ENCODE data around the gene IER5L. TPM values are rescaled to one million over a fixed set of nuclear protein-coding genes. Genes with fewer than 3 reads are reported as not detected.

Gene IER5L
- total and polyA plus RNA-seq, 9 of the 15 experiments (the other 6 are each of a cell fraction or from before 2014, with no cell fraction given): 0.14 to 11.9 (median 0.52) TPM

DNA sequence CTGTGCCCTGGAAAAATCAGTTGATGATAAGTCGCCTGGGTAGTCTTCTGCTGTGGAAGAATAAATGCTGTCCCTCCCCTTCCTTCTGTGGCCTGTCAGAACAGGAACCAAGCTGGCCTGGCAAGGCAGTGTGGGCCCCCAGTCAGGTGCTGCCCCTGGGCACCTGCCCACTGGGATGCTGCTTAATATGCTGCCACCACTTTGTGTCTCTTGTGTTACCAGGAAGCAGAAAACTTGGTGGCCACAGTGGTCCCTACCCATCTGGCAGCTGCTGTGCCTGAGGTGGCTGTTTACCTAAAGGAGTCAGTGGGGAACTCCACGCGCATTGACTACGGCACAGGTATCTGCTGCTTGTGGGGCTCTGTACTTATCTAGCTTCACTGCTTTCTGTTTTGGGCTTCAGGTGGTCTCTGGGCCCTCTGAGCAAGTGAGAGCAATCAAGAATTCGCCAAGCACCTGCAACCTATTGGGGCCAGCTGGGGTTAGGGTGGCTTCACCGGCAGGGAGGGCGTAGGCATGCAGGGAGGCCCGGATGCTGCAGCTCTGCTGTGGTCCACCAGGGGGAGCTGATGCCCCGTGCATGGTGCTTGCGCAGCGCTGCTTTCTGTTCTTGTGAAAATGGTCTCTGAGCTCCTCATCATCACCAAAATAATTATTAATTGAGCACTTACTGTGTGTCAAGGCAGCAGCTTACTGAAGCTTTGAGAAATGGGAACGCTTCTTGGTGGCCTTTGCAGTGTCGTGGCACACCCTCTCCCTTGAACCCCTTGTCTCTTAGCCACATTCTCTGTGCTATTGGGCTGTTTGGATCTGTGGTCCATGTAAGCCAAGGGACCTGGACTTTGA is 46.5 kb downstream of the IER5L start (continued):
- TF ChIP-seq, protein P1, sequence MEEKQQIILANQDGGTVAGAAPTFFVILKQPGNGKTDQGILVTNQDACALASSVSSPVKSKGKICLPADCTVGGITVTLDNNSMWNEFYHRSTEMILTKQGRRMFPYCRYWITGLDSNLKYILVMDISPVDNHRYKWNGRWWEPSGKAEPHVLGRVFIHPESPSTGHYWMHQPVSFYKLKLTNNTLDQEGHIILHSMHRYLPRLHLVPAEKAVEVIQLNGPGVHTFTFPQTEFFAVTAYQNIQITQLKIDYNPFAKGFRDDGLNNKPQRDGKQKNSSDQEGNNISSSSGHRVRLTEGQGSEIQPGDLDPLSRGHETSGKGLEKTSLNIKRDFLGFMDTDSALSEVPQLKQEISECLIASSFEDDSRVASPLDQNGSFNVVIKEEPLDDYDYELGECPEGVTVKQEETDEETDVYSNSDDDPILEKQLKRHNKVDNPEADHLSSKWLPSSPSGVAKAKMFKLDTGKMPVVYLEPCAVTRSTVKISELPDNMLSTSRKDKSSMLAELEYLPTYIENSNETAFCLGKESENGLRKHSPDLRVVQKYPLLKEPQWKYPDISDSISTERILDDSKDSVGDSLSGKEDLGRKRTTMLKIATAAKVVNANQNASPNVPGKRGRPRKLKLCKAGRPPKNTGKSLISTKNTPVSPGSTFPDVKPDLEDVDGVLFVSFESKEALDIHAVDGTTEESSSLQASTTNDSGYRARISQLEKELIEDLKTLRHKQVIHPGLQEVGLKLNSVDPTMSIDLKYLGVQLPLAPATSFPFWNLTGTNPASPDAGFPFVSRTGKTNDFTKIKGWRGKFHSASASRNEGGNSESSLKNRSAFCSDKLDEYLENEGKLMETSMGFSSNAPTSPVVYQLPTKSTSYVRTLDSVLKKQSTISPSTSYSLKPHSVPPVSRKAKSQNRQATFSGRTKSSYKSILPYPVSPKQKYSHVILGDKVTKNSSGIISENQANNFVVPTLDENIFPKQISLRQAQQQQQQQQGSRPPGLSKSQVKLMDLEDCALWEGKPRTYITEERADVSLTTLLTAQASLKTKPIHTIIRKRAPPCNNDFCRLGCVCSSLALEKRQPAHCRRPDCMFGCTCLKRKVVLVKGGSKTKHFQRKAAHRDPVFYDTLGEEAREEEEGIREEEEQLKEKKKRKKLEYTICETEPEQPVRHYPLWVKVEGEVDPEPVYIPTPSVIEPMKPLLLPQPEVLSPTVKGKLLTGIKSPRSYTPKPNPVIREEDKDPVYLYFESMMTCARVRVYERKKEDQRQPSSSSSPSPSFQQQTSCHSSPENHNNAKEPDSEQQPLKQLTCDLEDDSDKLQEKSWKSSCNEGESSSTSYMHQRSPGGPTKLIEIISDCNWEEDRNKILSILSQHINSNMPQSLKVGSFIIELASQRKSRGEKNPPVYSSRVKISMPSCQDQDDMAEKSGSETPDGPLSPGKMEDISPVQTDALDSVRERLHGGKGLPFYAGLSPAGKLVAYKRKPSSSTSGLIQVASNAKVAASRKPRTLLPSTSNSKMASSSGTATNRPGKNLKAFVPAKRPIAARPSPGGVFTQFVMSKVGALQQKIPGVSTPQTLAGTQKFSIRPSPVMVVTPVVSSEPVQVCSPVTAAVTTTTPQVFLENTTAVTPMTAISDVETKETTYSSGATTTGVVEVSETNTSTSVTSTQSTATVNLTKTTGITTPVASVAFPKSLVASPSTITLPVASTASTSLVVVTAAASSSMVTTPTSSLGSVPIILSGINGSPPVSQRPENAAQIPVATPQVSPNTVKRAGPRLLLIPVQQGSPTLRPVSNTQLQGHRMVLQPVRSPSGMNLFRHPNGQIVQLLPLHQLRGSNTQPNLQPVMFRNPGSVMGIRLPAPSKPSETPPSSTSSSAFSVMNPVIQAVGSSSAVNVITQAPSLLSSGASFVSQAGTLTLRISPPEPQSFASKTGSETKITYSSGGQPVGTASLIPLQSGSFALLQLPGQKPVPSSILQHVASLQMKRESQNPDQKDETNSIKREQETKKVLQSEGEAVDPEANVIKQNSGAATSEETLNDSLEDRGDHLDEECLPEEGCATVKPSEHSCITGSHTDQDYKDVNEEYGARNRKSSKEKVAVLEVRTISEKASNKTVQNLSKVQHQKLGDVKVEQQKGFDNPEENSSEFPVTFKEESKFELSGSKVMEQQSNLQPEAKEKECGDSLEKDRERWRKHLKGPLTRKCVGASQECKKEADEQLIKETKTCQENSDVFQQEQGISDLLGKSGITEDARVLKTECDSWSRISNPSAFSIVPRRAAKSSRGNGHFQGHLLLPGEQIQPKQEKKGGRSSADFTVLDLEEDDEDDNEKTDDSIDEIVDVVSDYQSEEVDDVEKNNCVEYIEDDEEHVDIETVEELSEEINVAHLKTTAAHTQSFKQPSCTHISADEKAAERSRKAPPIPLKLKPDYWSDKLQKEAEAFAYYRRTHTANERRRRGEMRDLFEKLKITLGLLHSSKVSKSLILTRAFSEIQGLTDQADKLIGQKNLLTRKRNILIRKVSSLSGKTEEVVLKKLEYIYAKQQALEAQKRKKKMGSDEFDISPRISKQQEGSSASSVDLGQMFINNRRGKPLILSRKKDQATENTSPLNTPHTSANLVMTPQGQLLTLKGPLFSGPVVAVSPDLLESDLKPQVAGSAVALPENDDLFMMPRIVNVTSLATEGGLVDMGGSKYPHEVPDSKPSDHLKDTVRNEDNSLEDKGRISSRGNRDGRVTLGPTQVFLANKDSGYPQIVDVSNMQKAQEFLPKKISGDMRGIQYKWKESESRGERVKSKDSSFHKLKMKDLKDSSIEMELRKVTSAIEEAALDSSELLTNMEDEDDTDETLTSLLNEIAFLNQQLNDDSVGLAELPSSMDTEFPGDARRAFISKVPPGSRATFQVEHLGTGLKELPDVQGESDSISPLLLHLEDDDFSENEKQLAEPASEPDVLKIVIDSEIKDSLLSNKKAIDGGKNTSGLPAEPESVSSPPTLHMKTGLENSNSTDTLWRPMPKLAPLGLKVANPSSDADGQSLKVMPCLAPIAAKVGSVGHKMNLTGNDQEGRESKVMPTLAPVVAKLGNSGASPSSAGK (IDR thresholded peaks at IDR 0.05): no peak
- no peak for TF ChIP-seq ZNF184 (CRISPR knock-in tag; IDR thresholded peaks at IDR 0.05)
- TF ChIP-seq, protein P2, sequence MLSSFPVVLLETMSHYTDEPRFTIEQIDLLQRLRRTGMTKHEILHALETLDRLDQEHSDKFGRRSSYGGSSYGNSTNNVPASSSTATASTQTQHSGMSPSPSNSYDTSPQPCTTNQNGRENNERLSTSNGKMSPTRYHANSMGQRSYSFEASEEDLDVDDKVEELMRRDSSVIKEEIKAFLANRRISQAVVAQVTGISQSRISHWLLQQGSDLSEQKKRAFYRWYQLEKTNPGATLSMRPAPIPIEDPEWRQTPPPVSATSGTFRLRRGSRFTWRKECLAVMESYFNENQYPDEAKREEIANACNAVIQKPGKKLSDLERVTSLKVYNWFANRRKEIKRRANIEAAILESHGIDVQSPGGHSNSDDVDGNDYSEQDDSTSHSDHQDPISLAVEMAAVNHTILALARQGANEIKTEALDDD (IDR thresholded peaks at IDR 0.05): no peak
- no peak for TF ChIP-seq GABPA (tag; conservative IDR thresholded peaks at IDR 0.05; ENCODE audit: low read depth)
- TF ChIP-seq, protein P3, sequence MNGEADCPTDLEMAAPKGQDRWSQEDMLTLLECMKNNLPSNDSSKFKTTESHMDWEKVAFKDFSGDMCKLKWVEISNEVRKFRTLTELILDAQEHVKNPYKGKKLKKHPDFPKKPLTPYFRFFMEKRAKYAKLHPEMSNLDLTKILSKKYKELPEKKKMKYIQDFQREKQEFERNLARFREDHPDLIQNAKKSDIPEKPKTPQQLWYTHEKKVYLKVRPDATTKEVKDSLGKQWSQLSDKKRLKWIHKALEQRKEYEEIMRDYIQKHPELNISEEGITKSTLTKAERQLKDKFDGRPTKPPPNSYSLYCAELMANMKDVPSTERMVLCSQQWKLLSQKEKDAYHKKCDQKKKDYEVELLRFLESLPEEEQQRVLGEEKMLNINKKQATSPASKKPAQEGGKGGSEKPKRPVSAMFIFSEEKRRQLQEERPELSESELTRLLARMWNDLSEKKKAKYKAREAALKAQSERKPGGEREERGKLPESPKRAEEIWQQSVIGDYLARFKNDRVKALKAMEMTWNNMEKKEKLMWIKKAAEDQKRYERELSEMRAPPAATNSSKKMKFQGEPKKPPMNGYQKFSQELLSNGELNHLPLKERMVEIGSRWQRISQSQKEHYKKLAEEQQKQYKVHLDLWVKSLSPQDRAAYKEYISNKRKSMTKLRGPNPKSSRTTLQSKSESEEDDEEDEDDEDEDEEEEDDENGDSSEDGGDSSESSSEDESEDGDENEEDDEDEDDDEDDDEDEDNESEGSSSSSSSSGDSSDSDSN (IDR thresholded peaks at IDR 0.05; ENCODE audit: borderline replicate concordance in 1 of 2, low read depth in 2 of 2, low read length in 2 of 2): no peak
- TF ChIP-seq CHD4 (IDR thresholded peaks at IDR 0.05; ENCODE audit: insufficient read depth, insufficient replicate concordance, low read depth, low read length, poor library complexity, severe bottlenecking): no peak
- no peak for TF ChIP-seq U2AF2 (optimal IDR thresholded peaks at IDR 0.05; ENCODE audit: low read depth, low read length)
- no peak for TF ChIP-seq STAT5A (IDR thresholded peaks at IDR 0.05; ENCODE audit: borderline replicate concordance, low read length)
- TF ChIP-seq ZNF77 (CRISPR knock-in tag; IDR thresholded peaks at IDR 0.05): no peak
- no peak for TF ChIP-seq COPS2 (conservative IDR thresholded peaks at IDR 0.05)
- TF ChIP-seq SRF (CRISPR knock-in tag; IDR thresholded peaks at IDR 0.05): peak in 1 of 2 experiments; percentile 47; a peak in 1 of 4 replicates

All from K562 (cell line).